A204.1 (cell line): Measurements from ENCODE around the gene RAG2.

ENCODE experiments used
- FAIRE-seq: peaks from 2 replicates; lab custom pipeline; 2012; peaks lifted over from hg19 to GRCh38; lab: Jason Lieb, UNC

The RAG2 gene

GRCh38 chr11:36598051-36598450 is at the start of gene RAG2:
RAG2 (minus strand) TSS chr11:36598236; CDS start chr11:36594168, 4,068 bp downstream.
- FAIRE-seq = no peak

DNA sequence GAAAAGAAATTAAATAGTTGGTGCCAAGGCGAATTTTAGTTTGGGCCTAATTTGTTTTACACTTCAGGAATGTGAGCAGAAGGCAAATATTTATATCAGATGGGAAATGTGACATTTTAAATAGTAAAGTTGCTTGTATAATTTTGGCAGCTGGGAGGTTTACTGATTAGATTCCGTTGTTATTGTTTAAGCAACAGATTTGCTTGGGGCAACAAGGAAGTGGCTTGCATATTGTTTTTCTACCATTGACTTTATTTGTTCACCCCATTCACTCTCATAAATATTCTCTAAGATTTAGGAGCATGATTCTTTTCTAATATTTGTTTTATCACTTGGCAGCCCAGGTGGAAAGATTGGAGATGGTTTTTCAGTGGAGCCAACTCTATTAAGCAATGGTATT is 40.5 kb upstream of the RAG2 start:
- no peak for FAIRE-seq

GRCh38 chr11:36635066-36635862 is 37.2 kb upstream of the RAG2 start:
- FAIRE-seq = no peak

- no peak for FAIRE-seq
Observed at GRCh38 chr11:36631774-36632173, 33.7 kb upstream of the RAG2 start.

DNA sequence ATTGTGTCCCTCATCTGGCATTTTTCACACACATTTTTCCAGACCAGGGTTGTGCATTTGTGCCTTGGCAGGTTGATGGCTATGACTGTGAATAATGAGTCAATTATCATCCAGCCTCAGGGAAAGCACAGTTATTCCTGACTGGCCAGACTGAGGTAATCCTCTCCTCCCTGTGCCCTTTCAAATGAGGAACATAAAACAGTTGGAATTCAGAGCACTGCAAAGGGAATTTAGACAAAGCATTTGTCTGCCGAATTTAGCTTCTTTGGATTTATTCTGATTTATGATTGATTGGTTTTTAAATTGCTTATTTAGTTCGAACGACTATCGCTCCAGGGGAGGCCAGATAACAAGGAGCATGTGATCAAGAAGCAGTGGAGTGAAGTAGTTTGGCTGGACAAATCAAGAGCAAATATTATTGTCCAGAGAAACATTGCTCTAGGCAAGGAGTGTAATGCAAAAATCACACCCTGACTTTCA is 30.8 kb upstream of the RAG2 start:
- no peak for FAIRE-seq

GRCh38 chr11:36628141-36628540 is 30.1 kb upstream of the RAG2 start:
- FAIRE-seq = no peak

DNA sequence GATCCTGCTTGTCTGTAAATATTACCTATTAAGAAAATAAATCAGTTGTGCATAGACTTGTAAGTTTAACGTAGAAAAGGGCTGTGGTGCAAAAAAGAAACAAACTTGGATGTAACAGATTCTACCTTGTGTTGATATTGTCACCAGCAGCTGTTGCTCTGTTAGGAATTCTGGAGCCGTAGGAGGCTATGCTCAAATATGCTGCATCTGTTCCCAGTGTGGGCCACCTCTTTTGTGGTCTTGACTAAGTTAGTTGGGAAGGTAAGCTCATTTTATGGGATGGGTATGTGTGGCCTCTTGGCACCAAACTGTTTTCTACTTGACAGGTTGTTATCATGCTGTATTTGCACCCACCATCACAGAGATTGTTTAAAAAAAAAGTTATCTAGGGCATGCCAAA is 29.4 kb upstream of the RAG2 start:
- no peak for FAIRE-seq

GRCh38 chr11:36627006-36627405 is 29.0 kb upstream of the RAG2 start:
- FAIRE-seq = no peak

DNA sequence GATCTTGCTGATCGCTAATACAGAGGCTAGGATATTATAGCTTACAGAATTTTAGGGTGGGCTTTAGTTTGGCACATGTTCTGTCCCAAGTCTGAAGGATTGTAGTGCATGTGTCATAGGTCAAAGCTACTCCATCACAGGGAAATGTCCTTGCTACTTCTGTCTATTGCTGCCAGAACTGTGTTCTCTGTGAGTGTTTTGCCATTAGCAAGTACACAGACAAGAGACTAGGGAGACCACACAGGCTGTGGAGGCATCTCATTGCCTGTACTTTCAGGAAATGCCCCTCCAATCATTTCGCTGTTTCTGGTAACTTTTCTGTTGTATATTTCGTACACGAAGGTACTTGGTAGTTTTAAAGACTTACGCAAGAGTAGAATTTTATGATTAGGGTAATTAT is 25.5 kb upstream of the RAG2 start:
- FAIRE-seq = no peak

DNA sequence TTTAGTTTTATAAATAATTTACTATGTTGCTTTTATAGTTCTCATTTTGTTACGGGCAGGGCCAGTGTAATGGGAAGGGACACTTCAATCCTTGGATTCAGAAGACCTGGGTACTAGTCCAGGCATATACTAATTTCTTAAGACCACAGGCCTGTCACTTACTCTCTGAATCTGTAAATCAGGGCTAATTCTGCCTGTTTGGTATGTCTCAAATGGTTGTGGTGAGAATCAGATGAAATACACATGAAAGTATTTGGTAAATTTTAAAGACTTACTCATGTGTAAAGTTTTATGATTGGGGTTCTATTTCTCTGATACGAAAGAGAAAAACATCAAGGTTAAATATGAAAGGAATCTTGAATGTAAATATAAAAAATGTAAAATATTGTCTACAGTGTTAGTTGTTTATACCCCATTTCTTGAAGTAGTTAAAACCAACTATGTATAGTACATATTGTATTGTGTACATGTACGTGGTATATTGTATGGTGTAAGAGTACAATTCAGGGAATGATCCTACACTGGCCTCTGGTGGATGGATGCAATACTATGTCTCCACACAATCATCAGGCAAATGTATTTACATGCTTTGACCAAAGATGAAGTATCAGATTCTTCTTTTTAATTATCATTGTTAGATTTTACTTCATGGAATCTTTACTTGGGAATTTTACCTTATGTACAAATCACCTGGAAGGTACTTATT is 24.5 kb upstream of the RAG2 start:
- FAIRE-seq = peak; percentile 96

DNA sequence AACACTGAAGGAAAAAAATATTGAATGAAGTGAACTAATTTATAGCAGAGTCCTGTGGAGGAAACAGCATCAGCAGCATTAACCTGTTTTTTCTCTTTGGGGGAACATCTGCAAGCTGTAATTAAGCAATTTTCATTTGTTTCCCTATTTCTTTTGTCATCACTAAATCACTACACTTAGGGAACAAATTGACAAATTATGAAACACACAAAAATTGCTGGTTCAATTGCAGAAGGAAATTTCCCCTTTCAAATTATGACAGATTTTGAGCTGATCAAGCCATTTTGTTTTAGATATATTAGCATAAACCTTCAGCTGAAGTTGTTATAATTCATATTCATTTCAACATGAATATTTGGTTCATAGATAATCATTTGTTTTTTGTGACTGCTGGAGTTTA is 22.2 kb upstream of the RAG2 start:
- no peak for FAIRE-seq

- no peak for FAIRE-seq
Observed at GRCh38 chr11:36619502-36619901, 21.5 kb upstream of the RAG2 start.

- FAIRE-seq = no peak
Observed at GRCh38 chr11:36618363-36619047, 20.5 kb upstream of the RAG2 start.

- FAIRE-seq = no peak
Observed at GRCh38 chr11:36617543-36618362, 19.7 kb upstream of the RAG2 start.

DNA sequence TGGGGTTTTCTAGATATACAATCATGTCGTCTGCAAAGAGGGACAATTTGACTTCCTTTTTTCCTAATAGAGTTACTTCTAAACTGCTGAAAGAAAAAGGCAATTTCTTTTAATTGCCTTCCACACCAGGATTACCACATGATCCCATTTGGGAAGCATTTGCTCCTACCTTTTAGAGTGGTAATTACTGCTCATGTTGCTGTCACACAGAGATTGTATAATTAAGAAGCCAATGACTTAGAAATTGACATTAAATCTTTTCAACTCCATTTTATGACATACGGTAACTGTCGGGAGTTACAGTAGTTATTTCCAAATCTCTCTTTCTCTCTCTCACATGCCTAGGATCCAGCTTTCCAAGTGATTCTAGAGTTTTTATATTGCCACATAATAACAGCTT is 17.8 kb upstream of the RAG2 start:
- FAIRE-seq = no peak

DNA sequence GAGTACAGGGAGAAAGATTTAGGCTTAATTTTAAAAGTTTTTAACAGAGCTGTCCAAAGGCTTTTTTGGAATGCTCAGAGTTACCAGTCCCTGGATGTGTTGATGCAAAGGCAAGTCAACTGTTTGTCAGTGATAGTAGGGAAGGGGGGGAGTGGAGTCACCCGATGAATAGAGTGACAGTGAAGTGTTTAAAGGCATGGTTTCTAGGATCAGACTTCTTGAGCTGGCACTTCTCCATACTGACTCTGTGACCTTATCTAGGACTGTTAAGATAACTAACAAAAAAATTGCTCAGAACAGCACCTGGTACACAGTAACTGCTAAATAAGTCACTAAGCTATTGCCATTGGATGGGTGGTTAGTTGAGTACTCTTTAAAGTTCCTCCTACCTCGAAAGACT is 11.3 kb upstream of the RAG2 start:
- no peak for FAIRE-seq

DNA sequence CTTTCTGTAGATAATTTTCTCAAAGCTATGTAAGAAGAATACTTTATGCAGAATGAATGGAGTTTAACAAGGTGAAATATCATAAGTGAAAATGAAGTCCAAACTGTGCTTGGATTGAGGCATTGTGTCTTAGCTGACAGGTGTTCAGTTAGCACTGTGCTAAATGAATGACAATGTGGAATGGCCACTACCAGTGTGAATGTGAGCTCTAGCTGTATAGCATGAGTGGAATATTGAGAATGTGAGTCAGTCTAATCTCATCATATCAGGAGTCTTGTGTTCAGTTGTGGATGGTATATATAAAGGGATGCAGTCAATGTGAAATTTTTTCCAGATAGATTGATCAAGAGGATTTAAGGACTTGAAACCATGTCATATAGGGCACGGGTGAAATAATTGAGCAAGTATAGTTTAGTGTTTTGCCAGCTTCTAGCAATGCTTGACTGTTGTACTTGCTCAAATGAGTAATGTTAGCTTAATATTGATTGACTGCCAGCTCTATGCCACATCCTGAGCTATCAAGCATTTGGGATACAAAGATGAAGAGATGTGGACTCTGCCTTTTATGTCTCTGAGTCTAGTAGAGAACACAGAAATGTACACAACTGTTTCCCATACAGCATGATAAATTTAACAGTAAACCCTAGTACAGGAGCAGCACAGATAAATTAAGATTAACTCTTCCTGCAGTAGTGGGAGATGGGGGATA is 10.6 kb upstream of the RAG2 start:
- FAIRE-seq = no peak

DNA sequence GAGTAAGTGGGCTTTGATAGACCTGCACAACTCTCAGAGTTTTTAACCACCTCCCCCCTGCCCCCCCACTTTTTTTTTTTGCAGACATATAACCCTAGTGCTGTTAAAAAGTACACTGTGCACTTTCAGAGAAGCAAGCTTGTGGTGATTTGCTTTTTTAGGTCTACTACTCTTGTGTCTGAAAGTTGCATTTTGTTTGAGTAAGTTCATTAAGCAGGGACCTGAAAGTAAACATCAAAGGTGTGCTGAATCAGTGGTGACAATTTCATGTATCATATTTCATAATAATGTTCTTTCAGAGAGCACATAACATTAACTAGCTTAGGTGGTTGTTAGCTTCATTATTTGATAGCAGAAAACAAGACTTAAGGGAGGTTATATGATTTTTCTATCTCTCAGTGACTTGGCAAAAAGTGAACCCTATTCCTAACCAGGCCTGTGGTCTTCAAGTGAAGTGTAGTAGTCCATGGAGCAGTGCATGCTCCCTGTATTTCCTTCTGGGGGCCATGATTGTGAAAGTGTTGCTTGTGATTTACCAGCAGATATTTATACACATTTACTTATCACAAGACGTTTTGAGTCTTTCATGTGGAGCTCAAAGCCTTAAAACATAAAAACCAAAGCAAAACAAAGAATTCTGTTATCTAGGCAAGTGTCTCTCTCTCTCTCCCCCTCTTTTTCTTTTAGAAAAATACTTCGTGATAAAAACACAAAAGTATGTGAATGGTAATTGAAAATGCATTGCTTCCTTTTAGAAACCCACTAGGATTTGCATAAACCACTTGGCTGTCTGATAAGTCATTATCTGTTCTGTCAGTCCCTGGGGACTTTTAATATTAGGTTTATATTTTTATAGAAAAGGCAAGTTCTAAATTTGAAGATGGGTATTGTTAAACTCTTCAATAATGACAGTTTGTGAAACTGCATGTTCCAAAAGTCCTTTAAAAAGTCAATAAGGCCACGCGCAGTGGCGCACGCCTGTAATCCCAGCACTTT is 7.5 kb upstream of the RAG2 start:
- FAIRE-seq = no peak

DNA sequence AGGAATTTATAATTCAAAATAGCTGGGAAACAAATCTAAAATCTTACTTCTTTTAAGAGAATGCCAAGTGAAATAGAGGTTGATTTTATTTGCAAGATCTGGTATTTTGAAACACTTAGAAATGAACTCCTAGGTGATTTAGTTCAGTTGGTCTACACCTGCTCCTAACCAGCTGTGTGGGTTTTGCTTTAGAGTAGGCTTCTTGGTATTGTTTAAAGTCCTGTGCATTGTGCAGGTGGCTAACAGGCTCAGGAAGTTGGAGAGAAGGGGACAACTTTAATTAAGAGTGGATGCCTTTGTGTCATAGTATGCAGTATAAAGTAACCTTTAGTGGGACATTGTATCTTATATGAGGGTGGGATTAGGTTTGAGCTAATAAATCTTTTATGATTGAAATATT is 4.1 kb upstream of the RAG2 start:
- no peak for FAIRE-seq

DNA sequence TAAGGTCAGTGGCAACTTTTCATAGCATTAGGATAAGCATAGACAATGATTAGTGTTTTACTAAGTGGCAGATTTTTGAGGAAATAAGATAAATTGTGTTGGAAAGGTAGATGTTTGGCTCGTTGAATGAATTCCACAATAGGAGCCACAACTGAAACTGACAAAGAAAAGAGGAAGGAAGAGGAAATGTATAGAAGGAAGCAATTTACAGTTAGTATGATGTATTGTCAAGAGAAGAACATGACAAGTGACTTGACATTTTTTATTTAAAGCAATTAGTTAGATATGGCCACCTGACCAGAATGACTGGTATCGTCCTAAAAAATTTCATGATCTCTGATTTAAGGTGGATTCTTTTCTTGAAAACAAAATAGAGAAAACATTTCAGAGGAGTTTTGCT is 3.1 kb upstream of the RAG2 start:
- FAIRE-seq = no peak
